GM21737 (cell line): ENCODE results near the gene RBM20.
"Not testable (repeated sequence)": the region's sequence is repeated elsewhere in the genome, so short reads cannot be mapped to it uniquely, and the experiment has no call there.

ENCODE experiments used
- ATAC-seq: cut with Tn5 transposase; IDR thresholded peaks from one replicate; pipeline ENCODE4 v1.9.1; 2021; ENCODE audit warnings: mild to moderate bottlenecking, moderate library complexity; ENCODE audit not compliant: unreplicated experiment

Gene RBM20

GRCh38 chr10:110643653-110644597 lies at the start of gene RBM20:
Gene RBM20, plus strand, starts transcription at chr10:110644336. Its CDS starts 119 bp downstream, at chr10:110644455.
- no peak for ATAC-seq

- no peak for ATAC-seq
These were observed 46.7 kb upstream of the RBM20 start for GRCh38 chr10:110597476-110597875.

DNA sequence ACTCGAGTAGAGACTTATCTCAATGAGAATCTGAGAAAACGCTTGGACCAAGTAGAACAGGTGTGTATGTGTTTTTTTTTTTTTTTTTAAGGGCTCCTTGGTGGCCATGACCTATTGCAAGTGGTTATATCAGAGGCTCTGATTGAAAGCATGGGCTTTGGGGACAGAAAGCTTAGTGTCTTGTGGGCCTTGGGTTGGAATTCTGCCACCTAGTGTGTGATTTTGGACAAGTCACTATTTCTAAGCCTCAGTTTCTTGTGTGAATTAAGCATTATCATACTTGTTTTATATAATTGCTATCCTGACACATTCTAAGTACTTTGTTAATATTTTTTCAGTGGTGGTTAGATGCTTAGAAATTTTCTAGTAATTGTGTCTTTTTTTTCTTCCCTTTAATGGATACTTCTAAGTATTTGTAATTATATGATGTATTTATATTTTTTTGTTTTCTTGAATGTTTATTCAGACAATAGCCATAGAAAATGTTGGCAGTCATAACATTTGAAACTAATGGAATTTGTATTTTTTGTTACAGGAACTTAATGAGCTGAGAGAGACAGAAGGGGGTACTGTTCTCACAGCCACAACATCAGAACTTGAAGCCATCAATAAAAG lies 43.5 kb upstream of the RBM20 start:
- ATAC-seq: peak; percentile 69

DNA sequence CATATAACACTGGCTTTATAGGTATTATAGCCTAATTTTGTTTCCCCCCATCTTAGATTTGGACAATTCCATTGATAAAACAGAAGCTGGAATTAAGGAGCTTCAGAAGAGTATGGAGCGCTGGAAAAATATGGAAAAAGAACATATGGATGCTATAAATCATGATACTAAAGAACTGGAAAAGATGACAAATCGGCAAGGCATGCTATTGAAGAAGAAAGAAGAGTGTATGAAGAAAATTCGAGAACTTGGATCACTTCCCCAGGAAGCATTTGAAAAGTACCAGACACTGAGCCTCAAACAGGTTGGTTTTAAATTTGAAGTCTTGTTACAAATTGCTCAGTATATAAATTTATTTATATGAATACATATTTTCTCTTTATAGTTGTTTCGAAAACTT lies 42.6 kb upstream of the RBM20 start:
- no peak for ATAC-seq

DNA sequence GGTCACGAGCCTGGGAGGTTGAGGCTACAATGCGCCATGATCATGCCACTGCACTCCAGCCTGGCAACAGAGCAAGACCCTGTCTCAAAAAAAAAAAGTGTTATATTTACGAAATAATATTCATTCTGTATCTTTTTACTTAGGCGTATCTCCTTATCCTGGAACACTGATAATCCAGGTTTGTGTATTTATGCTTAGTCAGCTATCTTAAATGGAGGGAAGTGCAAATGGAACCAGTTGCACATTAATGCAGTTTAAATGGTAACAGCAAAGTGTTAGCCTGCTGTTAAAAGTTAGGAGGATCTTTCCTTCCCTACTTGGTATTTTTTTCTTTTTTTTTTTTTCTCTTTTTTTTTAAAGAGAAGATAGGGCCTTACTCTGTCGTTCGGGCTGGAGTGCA lies 36.0 kb upstream of the RBM20 start:
- no peak for ATAC-seq

DNA sequence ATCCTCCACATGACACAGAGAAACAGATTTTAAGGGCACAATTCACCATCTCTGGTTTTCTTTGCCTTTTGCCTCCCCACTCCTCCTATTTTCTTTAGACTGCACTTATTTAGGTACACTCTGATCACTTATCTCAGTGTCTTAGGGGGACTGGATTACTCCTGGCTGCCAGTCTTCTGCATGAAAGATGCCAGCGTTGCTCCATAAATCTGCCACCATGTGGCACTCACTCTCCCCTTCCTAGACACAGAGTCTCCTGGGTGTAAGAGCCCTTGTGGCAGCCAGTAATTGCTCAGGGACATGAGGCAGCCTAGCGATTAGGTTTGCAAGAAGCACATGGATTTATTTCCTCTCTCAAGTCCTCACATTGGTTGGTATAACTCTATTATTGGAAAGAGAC lies 34.5 kb upstream of the RBM20 start:
- ATAC-seq: no peak

- ATAC-seq: no peak
These were observed 33.8 kb upstream of the RBM20 start for GRCh38 chr10:110610308-110610774.

DNA sequence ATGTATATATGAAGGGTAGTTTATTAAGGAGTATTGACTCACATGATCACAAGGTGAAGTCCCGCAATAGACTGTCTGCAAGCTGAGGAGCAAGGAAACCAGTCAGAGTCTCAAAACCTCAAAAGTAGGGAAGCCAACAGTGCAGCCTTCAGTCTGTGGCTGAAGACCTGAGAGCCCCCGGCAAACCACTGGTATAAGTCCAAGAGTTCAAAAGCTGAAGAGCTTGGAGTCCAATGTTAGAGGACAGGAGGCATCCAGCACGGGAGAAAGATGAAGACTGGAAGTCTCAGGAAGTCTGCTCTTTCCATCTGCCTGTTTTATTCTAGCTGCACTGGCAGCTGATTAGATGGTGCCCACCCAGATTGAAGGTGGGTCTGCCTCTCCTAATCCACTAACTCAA lies 33.4 kb upstream of the RBM20 start:
- ATAC-seq: not testable (repeated sequence)

DNA sequence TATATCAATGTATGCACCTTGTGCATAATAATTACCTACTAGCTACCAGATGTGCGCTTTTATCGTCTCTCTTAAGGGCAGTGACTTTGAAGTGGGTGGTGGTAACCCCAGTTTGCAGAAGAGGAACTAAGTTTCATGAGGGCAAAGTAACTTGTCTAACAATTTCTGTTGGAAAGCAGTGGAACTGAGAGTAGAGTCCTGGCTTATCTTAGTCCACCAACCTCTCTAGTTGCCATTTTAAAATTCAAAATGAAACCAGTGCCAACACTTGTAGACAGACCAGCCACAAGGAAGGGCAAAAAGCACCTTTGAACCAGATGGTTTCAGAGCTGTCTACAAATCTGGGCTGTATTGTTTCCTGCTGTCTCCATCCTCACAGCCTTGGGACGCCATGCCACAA lies 32.0 kb upstream of the RBM20 start:
- ATAC-seq: no peak

GRCh38 chr10:110612629-110613028 lies 31.5 kb upstream of the RBM20 start:
- ATAC-seq: no peak

- no peak for ATAC-seq
These were observed 30.7 kb upstream of the RBM20 start for GRCh38 chr10:110613341-110613995.

GRCh38 chr10:110613996-110614495 lies 30.1 kb upstream of the RBM20 start:
- ATAC-seq: no peak

- ATAC-seq: no peak
These were observed 28.9 kb upstream of the RBM20 start for GRCh38 chr10:110615057-110615747.

GRCh38 chr10:110616493-110617033 lies 27.6 kb upstream of the RBM20 start:
- no peak for ATAC-seq

- ATAC-seq: no peak
These were observed 26.5 kb upstream of the RBM20 start for GRCh38 chr10:110617425-110618229.

GRCh38 chr10:110618230-110618610 lies 25.9 kb upstream of the RBM20 start:
- ATAC-seq: no peak

- ATAC-seq: no peak
These were observed 24.4 kb upstream of the RBM20 start for GRCh38 chr10:110619514-110620397.

DNA sequence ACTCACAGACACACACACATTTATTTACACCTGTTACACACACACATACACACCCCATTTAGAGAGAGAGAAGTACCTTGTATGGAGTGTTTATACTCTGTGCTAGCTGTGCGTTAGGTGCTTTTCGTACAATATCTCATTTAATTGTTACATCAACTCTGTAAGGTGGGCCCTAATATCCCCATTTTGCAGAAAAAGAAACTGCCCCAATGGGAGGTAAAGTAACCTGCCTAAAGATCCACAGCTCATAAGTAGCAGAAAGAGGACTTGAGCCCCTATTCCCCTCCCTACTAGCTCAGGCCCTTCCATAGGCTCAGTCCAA lies 23.8 kb upstream of the RBM20 start:
- no peak for ATAC-seq

- ATAC-seq: not testable (repeated sequence)
These were observed 20.8 kb upstream of the RBM20 start for GRCh38 chr10:110623316-110623715.
